Measurements from ENCODE around the gene RBP3. TPM values are rescaled to one million over a fixed set of nuclear protein-coding genes. Genes with fewer than 3 reads are reported as not detected.

Gene RBP3
- total RNA-seq (2021; ENCODE audit: unreplicated experiment) (not detected), Bru-seq, nascent RNA (not detected), BruChase-seq, experiment 1, labeled RNA remaining after a 2-hour chase (not detected), BruChase-seq, experiment 2, labeled RNA remaining after a 6-hour chase (not detected)
- not detected for polyA plus RNA-seq (2012; ENCODE audit: insufficient read length)
- long read RNA-seq: 0 reads

DNA sequence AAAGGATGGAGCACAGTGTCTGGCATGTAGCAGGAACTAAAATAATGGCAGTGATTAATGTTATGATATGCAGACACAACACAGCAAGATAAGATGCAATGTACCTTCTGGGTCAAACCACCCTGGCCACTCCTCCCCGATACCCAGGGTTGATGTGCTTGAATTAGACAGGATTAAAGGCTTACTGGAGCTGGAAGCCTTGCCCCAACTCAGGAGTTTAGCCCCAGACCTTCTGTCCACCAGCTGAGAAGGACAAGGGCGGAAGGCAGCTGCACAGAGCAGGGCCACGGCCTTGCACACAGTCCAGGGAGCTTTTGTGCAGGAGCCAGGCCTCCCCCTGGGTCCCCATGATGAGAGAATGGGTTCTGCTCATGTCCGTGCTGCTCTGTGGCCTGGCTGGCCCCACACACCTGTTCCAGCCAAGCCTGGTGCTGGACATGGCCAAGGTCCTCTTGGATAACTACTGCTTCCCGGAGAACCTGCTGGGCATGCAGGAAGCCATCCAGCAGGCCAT, at the start of gene RBP3:
TSS of gene RBP3 (plus strand) at position 226 of the 514 bp plus-strand sequence. CDS start at position 348, 122 bp downstream.
- no TSS peak for BruUV-seq (replicated peaks)
- intact Hi-C loops (cut with micrococcal nuclease; ENCODE audit: unreplicated experiment): no loop called here
- ChIA-PET CTCF (no interaction called here), POLR2A (no interaction called here)
- in situ Hi-C loops (cut with HindIII; ENCODE audit: low pct_unique_long_range_greater_than_20kb, low sequenced_read_pairs): no loop called here
- Histone ChIP-seq H3K27ac (ENCODE audit: low read length) (no peak within 1 kb of the TSS), H3K4me1 (ENCODE audit: control insufficient read depth, insufficient read depth, low read length) (no peaks in the 10 kb centered on the region), H3K27me3 (ENCODE audit: control insufficient read depth, insufficient read depth, low read length) (peaks cover 4% of the 10 kb centered on the region; the same call in 1 of the 2 replicates), H3K36me3 (ENCODE audit: control insufficient read depth, insufficient read depth, low read length) (no peaks in the 10 kb centered on the region), H3K9me3 (ENCODE audit: control insufficient read depth, insufficient read depth, low read depth, low read length) (no peaks in the 10 kb centered on the region), H3K4me3 (ENCODE audit: low read depth in 2 of 2, low read length in 2 of 2) (no peak within 1 kb of the TSS)
- DNase-seq (ENCODE audit: low read depth, low spot score) (no peak), ATAC-seq (no peak)
- TF ChIP-seq SIN3A (IDR thresholded peaks at IDR 0.05; ENCODE audit: borderline replicate concordance, insufficient read depth, low read depth, low read length): no peak
- TF ChIP-seq, protein P1, sequence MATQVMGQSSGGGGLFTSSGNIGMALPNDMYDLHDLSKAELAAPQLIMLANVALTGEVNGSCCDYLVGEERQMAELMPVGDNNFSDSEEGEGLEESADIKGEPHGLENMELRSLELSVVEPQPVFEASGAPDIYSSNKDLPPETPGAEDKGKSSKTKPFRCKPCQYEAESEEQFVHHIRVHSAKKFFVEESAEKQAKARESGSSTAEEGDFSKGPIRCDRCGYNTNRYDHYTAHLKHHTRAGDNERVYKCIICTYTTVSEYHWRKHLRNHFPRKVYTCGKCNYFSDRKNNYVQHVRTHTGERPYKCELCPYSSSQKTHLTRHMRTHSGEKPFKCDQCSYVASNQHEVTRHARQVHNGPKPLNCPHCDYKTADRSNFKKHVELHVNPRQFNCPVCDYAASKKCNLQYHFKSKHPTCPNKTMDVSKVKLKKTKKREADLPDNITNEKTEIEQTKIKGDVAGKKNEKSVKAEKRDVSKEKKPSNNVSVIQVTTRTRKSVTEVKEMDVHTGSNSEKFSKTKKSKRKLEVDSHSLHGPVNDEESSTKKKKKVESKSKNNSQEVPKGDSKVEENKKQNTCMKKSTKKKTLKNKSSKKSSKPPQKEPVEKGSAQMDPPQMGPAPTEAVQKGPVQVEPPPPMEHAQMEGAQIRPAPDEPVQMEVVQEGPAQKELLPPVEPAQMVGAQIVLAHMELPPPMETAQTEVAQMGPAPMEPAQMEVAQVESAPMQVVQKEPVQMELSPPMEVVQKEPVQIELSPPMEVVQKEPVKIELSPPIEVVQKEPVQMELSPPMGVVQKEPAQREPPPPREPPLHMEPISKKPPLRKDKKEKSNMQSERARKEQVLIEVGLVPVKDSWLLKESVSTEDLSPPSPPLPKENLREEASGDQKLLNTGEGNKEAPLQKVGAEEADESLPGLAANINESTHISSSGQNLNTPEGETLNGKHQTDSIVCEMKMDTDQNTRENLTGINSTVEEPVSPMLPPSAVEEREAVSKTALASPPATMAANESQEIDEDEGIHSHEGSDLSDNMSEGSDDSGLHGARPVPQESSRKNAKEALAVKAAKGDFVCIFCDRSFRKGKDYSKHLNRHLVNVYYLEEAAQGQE (IDR thresholded peaks at IDR 0.05; ENCODE audit: insufficient read depth in 1 of 2, low read depth in 2 of 2, low read length in 1 of 2): no peak
- no peak for TF ChIP-seq POLR2AphosphoS5 (IDR thresholded peaks at IDR 0.05; ENCODE audit: low read depth, low read length)
- no peak for TF ChIP-seq TCF7L2 (IDR thresholded peaks at IDR 0.05; ENCODE audit: low read depth, low read length)

DNA sequence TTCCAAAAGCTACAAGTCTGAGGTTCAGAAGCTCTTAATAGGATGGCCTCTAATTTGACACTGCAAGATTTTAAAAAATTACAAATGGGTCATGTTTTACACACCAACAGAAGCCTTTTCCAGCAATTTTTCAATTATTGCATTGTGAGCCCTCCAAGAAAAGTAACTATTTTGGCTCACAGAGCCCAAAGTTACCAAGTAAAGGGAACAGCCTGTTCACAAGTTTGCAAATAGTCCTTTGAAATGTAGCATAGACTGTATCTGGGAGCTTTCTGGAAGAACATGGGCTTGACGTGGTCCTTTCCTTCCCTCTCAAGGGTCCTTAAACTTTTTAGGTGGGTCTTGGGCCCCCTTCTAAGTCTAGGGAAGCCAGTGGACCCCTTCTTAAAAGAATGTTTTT, 49.4 kb upstream of the RBP3 start:
- ChIA-PET POLR2A (no interaction called here), CTCF (no interaction called here)
- TF ChIP-seq TCF7L2 (IDR thresholded peaks at IDR 0.05; ENCODE audit: low read depth, low read length) (no peak), SIN3A (IDR thresholded peaks at IDR 0.05; ENCODE audit: borderline replicate concordance, insufficient read depth, low read depth, low read length) (no peak), POLR2AphosphoS5 (IDR thresholded peaks at IDR 0.05; ENCODE audit: low read depth, low read length) (no peak)
- TF ChIP-seq, protein P1 (IDR thresholded peaks at IDR 0.05; ENCODE audit: insufficient read depth in 1 of 2, low read depth in 2 of 2, low read length in 1 of 2): no peak
- TF ChIP-seq, protein P2, sequence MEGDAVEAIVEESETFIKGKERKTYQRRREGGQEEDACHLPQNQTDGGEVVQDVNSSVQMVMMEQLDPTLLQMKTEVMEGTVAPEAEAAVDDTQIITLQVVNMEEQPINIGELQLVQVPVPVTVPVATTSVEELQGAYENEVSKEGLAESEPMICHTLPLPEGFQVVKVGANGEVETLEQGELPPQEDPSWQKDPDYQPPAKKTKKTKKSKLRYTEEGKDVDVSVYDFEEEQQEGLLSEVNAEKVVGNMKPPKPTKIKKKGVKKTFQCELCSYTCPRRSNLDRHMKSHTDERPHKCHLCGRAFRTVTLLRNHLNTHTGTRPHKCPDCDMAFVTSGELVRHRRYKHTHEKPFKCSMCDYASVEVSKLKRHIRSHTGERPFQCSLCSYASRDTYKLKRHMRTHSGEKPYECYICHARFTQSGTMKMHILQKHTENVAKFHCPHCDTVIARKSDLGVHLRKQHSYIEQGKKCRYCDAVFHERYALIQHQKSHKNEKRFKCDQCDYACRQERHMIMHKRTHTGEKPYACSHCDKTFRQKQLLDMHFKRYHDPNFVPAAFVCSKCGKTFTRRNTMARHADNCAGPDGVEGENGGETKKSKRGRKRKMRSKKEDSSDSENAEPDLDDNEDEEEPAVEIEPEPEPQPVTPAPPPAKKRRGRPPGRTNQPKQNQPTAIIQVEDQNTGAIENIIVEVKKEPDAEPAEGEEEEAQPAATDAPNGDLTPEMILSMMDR (IDR thresholded peaks at IDR 0.05): no peak
- Histone ChIP-seq H3K4me1 (ENCODE audit: control insufficient read depth, insufficient read depth, low read length) (peaks cover 5% of the 10 kb centered on the region; the same call in 1 of the 2 replicates), H3K36me3 (ENCODE audit: control insufficient read depth, insufficient read depth, low read length) (no peaks in the 10 kb centered on the region), H3K9me3 (ENCODE audit: control insufficient read depth, insufficient read depth, low read depth, low read length) (no peaks in the 10 kb centered on the region), H3K27ac (ENCODE audit: low read length) (no peak overlapping the region), H3K27me3 (ENCODE audit: control insufficient read depth, insufficient read depth, low read length) (peaks cover 26% of the 10 kb centered on the region), H3K4me3 (ENCODE audit: low read depth in 2 of 2, low read length in 2 of 2) (no peak overlapping the region)
- no peak for ATAC-seq
- in situ Hi-C loops (cut with HindIII; ENCODE audit: low pct_unique_long_range_greater_than_20kb, low sequenced_read_pairs) (no loop called here), intact Hi-C loops (cut with micrococcal nuclease; ENCODE audit: unreplicated experiment) (no loop called here)
- no TSS peak for BruUV-seq (replicated peaks)
- DNase-seq (ENCODE audit: low read depth, low spot score): no peak
